K562 (cell line): ENCODE measurements around the gene SGMS1. TPM values are rescaled to one million over a fixed set of nuclear protein-coding genes. Genes with fewer than 3 reads are reported as not detected.

Experiments
- CHD4 ChIP-seq: fragments of 200-600 bp; sonication (generic); IDR thresholded peaks from 3 replicates; pipeline ENCODE4 v1.6.1; 2012; ENCODE audit warnings: low read depth, mild to moderate bottlenecking, mixed read lengths, low read length, inconsistent platforms; ENCODE audit not compliant: insufficient read depth, insufficient replicate concordance, poor library complexity, severe bottlenecking
- CXXC5 ChIP-seq: fragments of 250-450 bp; sonication (Bioruptor Pico); IDR thresholded peaks from 2 replicates; pipeline ENCODE4 v1.8.0; 2022; ENCODE audit warnings: inconsistent platforms, mild to moderate bottlenecking, moderate library complexity
- GABPB1 ChIP-seq: sonication (generic); formaldehyde crosslinking; IDR thresholded peaks from 2 replicates; pipeline ENCODE4 v1.8.0; 2022; ENCODE audit warnings: mild to moderate bottlenecking, missing genetic modification reagents
- HDAC8 ChIP-seq: fragments of 450-650 bp; IDR thresholded peaks from 2 replicates; pipeline ENCODE4 v1.6.1; 2016; ENCODE audit warnings: mild to moderate bottlenecking, missing genetic modification characterization, moderate library complexity, missing compliant biosample characterization
- NKRF ChIP-seq: fragments of 450-650 bp; IDR thresholded peaks from 2 replicates; pipeline ENCODE4 v1.6.1; 2016; ENCODE audit warnings: borderline replicate concordance
- PATZ1 ChIP-seq: fragments of 250-450 bp; sonication (Bioruptor Pico); IDR thresholded peaks from 2 replicates; pipeline ENCODE4 v1.5.0; 2020; ENCODE audit warnings: mild to moderate bottlenecking, borderline replicate concordance
- RBM15 ChIP-seq: fragments of 200-400 bp; formaldehyde crosslinking; IDR thresholded peaks from 2 replicates; pipeline ENCODE4 v1.6.1; 2018; ENCODE audit warnings: mild to moderate bottlenecking, low read length, moderate library complexity; ENCODE audit not compliant: insufficient read depth
- ZEB2 ChIP-seq: fragments of 450-650 bp; IDR thresholded peaks from 2 replicates; pipeline ENCODE4 v1.6.1; 2016
- polyA plus RNA-seq, 8 experiments: library from polyadenylated mRNA; depleted of rRNA in 4 of 8; stranded (reverse) in 5 of 8; unstranded in 3 of 8; fragments of >200 nt; fragmentation: Nextera tagmentation in 2 of 8; fragmentation: Illumina TruSeq in 1 of 8; extraction: Ambion mirVana in 2 of 8; extraction: Trizol in 1 of 8; gene quantifications; 2 replicates each; pipeline versions ENCODE4 v1.2.1 to v1.2.3, GENCODE V29; 2011 to 2014; ENCODE audit warnings: inconsistent platforms in 1 of 8, missing spikeins in 1 of 8
- total RNA-seq, 7 experiments: library from RNA; depleted of rRNA in 6 of 7; stranded (reverse); fragments of >200 nt in 6 of 7; fragmentation: Illumina TruSeq in 2 of 7; extraction: Trizol in 2 of 7; gene quantifications; 2 replicates each; pipeline versions ENCODE4 v1.2.1 to v1.2.3, GENCODE V29; 2011 to 2021; ENCODE audit warnings: low replicate concordance in 1 of 7
- TF ChIP-seq, protein P1 (sequence below), 2 experiments: IDR thresholded peaks in 1 of 2; conservative IDR thresholded peaks in 1 of 2; 2 replicates each; pipeline ENCODE4 v1.6.1; 2016; ENCODE audit warnings: low read depth in 2 of 2, mild to moderate bottlenecking in 1 of 2, missing compliant biosample characterization in 1 of 2, missing genetic modification characterization in 1 of 2, moderate library complexity in 1 of 2

The SGMS1 gene
- total and polyA plus RNA-seq, 9 of the 15 experiments (the other 6 are each of a cell fraction or from before 2014, with no cell fraction given) = 22.6 to 232 (median 82.2) TPM

- no peak for TF ChIP-seq HDAC8 (tag)
- TF ChIP-seq, protein P1, sequence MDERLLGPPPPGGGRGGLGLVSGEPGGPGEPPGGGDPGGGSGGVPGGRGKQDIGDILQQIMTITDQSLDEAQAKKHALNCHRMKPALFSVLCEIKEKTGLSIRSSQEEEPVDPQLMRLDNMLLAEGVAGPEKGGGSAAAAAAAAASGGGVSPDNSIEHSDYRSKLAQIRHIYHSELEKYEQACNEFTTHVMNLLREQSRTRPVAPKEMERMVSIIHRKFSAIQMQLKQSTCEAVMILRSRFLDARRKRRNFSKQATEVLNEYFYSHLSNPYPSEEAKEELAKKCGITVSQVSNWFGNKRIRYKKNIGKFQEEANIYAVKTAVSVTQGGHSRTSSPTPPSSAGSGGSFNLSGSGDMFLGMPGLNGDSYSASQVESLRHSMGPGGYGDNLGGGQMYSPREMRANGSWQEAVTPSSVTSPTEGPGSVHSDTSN (CRISPR knock-in tag; IDR thresholded peaks at IDR 0.05; ENCODE audit: low read depth) = no peak
- TF ChIP-seq, protein P1 (tag; conservative IDR thresholded peaks at IDR 0.05; ENCODE audit: low read depth) = no peak
- TF ChIP-seq CXXC5 (CRISPR knock-in tag) = no peak
- no peak for TF ChIP-seq PATZ1 (CRISPR knock-in tag)
- TF ChIP-seq ZEB2 = no peak
- TF ChIP-seq NKRF = no peak
- no peak for TF ChIP-seq CHD4
- TF ChIP-seq GABPB1 (CRISPR knock-in tag) = no peak
- TF ChIP-seq RBM15 = no peak
Measured at GRCh38 chr10:50619166-50619565, 4.6 kb downstream of the SGMS1 start (continued).
